IPS-NIHi7 (cell line): ENCODE data around the gene CKMT1A.
"Not testable (repeated sequence)": the region's sequence is repeated elsewhere in the genome, so short reads cannot be mapped to it uniquely, and the experiment has no call there.

Source experiments
- DNase-seq: peaks from one replicate; pipeline ENCODE4 v3.0.0; 2012; ENCODE audit warnings: mixed read lengths; ENCODE audit errors: extremely low spot score

The CKMT1A gene

DNA sequence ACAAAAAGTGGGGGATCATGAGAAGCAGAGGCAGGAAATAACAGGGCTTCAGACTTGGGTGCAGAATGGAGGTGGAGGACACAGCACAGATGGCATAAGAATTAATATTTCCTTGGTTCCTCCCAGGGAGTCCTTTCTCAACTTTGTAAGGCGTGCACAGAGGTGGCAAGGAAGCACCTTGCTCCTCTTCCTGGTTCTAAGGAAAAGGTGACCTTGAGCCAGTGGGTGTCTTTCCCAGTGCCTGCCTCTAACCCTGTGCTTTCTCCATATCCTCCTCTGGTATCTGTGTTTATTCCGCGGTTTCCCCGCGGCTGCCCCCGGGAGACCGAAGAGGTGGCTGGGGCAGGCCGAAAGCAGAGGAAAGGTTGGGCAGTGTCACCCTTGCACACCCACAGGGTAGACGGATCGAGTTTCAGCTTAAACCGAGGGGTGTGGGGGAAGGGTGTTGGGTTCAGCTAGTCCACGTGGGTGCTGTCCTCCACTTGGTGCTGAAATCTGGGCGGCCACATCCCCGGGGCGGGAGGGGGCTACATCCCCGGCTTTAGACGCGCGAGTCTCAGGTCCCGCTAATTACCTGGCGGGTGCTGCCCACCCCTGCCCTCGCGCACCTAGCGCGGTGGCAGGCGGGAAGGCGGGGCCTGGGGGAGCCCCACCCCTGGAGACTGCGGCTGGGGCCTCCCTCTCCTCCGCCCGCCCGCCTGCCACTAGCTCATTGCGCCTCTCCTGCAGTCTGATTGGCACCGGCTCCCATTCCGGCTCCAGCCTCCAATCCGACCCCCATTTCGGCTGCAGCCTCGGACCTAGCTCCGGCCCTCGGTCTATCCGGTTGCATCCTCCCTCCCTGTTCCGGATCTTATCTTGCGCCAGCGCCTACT lies at the start of gene CKMT1A:
Gene CKMT1A, plus strand, starts transcription at position 712 of the 875 bp plus-strand sequence. CDS start 192 bp downstream, outside the sequence.
- not testable (repeated sequence) for DNase-seq

DNA sequence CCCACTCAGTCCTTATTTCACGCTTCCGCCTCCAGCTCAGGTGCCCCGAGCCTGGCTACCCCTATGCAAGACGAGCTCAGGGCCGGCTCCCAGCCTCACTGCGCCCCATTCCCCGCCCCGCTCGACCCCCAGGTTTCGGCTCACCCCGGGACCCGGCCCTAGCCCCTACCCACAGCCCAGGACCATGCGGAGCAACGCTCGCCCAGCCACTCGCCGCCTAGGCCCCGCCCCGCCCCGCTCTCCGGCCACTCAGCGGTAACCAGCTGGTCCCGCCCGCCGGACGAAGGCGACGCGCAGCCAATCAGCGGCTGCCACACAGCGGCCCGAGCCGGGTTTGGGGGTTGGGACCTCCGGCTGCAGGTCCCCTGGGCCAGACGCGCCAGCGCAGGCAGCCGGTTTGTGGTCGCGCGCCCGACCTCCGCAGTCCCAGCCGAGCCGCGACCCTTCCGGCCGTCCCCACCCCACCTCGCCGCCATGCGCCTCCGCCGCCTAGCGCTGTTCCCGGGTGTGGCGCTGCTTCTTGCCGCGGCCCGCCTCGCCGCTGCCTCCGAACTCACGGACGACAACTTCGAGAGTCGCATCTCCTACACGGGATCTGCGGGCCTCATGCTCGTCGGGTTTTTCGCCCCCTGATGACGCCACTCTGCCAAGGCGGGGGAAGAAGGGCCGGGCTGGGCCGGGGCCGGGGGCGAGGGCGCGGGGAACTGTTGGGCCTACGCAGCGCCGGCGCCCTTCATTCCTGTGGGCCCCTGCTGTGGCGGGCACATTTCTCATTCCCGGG lies 44.8 kb upstream of the CKMT1A start, which contains the start of gene CATSPER2:
Gene CATSPER2, minus strand, starts transcription at position 196 of the 781 bp plus-strand sequence. CDS start 783 bp downstream, outside the sequence.
- no peak for DNase-seq

DNA sequence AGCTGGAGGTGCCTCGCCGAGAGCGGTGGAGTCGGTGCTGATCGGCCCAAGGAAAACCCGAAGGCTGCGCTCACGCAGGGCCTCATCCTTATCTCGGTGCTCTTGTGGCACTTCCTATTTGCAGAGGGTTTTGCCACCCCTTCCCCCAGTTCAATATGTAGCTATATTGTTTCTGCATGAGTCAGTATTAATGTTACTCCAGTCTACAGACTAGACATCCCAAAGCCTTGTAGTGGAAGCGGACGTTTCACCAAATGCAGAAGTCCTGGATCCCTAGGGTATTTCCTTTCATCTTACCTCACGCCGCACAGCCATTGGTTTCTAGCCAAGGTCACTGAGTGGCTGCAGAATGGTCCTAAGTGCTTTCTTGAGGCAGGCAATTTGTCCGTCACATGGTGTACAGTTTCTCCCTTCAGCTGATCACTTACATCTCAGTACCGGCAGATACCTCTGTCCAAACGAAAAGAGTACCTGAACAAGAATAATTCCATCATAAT lies 44.2 kb upstream of the CKMT1A start:
- not testable (repeated sequence) for DNase-seq

DNA sequence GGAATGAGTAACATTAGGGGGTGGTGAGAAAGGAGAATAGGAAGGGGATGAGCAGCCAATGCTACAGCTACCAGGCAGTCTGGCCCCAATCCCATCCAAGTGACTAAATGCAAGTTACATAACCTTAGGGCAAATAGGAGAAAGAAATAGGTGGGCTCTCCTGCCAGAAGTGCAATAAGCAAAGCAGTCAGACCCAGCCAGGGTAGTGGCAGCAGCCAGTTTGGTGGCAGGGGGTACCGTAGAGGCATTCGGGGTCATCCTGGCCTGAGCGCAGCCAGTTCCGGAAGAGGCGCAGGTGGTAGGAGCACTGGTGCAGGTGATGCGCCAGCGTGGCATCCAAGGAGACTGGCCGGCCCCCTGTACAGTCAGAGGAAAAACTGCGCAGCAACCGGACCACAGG lies 33.9 kb upstream of the CKMT1A start:
- not testable (repeated sequence) for DNase-seq

DNA sequence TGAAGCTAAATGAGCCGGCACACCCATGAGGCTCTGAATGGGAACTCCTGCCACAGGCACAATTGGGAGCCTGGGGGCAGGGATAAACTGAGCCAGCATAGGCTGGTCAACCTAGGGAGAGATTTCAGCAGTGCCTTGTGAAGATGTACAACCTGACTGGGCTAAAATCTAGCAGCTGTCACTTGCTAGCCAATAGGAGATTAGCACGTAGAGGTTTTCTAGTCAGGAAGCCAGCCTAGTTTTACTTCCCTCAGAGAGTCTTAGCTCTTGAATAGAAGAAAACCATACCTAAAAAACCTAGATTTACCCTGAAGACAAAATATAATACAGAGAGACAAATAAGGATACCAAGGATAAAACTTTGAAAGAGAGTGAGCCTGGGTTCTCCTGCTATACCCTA lies 31.4 kb upstream of the CKMT1A start:
- DNase-seq: not testable (repeated sequence)

DNA sequence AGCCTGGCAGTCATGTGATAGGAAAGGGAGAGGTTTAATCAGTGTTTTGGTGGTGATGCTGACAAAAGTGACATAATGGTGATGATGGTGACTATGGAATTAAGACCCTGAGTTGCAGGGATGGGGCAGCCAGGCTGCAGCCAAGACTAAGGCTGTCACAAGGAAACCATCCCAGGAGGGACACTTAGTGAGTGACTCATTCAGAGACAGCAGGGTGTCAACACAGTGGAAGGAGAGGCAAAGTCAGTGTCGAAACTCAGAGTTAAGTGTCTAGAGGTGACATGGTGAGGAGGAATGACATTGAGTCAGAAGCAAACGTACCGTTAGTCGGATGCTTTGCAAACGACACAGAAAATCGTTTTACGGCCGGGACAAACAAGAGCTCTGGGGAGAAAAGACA lies 30.3 kb upstream of the CKMT1A start:
- not testable (repeated sequence) for DNase-seq

DNA sequence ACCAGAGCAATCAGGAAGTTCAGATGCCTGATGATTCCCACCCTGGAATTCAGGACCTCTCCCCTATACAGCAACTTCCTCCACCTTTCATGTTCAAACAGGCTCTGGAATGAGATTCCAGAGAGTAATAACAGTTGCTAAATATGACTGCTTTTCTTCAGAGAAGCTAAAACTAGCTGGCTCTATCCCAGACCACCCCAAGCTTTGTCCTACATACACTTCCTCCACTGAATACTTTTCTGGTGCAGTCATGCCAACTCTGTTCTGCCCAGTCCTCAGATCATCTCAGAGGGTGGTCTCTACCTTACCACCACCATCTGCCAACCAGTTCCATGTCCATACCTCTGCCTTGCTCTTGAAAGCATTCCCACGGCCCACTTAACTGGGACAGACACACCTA lies 27.5 kb upstream of the CKMT1A start:
- not testable (repeated sequence) for DNase-seq

DNA sequence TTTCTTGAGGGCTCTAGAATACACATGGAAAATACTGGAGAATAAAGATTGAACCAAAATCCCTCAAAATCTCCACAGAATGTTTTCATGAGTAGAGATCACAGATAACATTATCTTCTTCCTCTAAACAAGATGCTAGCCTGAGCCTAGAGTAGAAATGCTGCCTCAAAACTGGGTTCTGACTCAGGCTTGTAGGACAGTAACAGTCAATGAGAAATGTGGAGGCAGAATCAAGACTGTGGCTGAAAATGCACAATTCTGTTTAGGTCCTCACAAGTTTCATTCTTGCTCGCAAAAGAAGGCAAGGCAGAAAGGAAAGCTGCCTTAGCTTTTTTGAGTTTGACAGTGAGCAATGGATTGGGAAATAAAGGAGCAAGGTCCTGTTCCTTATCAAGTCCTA lies 19.5 kb upstream of the CKMT1A start:
- not testable (repeated sequence) for DNase-seq

DNA sequence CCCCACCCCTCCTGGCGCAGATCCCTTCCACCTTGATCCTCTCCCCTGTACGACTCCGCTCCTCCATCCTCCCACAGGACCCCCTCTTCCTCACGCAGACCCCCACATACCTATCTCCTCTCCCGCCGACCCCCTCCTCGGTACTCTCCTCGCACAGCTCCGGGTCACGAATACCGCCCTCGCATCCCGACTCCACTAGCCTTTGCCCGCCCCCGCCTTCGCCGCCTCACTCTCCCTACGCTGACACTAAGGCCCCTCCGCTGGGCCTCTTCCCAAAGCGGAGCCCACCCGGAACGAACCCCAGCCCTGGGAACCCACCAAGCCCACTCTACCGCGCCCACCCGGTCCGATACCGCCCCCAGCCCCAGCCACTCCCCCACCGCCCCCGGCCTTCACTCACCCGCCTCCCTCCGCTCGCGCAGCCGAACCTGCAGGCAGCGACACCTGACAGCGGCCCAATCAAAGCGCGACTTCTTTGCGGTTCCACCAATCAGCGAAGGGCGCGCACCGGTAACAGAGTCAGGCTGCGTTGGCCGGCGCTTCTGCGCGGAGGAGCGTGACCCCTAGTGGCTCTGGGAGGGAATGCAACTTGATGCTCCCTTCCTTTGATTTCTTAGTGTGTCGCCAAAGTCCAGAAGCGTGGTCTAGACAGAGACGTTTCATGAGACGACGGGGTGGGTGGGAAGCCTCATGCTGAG lies 3.9 kb upstream of the CKMT1A start:
- DNase-seq: not testable (repeated sequence)

DNA sequence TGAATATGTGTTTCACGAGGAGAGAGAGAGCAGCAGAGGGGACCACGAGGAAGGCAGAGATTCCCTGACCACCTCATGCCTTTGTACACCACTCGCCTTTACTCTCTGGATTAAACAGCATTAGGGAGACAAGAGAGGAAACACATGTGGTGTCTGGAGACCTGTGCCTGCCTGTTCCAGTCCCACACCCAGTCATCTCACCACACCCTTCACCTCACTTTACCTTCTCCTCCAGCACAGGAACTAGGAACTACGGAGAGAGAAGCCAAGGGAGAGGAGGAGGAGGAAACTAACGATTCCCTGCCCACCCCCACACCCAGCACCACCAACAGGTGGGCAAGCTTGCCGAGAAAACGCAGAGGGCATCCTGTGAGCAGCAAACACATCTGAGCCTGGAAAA lies 980 bp upstream of the CKMT1A start:
- DNase-seq: not testable (repeated sequence)

DNA sequence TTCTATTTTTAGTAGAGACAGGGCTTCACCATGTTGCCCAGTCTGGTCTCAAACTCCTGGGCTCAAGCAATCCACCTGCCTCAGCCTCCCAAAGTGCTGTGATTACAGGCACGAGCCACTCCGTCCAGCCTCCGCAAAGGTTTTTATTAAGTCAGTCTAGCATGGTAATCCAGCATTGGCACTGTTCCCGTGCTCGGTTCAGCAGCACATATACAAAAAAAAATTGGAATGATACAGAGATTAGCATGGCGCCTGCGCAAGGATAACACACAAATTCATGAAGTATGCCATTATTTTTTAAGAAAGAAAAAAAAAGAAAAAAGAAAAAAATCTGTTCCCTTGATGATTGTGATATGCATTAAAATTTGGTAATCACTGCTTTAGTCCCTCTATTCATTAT lies 8.5 kb downstream of the CKMT1A start:
- DNase-seq: no peak

DNA sequence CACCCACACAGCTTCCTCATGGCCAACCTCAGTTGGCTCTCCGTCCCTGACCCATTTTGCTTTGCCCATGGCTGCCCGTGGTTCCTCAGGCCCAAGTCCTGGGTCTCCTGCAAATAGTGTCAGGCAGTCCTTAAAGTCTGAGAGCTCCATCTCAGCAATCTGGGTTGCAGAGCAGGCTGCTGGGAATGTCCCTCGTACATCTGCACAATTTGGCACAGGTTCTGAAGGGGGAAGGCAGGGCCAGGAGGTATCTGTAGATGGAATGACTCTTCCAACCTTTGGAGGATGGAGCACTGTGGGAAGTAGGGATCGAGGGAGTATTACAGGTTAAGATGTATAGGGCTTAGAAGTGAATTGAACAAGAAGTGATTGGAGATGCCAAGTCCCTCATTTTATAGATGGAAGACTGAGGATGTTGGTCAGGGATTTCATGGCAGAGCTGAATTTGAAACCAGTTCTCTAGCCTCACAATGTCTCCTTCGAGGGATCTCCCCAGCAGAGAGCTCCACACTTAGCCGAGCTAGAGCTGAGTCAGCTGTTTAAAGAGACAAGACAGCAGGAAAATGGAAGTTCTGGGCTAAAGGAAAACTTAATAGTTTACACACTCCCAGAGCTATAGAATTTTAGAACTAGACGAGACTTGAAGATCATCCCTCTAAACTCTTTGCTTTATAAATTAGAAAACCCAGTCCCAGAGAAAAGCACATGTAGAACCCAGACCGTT lies 9.2 kb downstream of the CKMT1A start:
- no peak for DNase-seq

DNA sequence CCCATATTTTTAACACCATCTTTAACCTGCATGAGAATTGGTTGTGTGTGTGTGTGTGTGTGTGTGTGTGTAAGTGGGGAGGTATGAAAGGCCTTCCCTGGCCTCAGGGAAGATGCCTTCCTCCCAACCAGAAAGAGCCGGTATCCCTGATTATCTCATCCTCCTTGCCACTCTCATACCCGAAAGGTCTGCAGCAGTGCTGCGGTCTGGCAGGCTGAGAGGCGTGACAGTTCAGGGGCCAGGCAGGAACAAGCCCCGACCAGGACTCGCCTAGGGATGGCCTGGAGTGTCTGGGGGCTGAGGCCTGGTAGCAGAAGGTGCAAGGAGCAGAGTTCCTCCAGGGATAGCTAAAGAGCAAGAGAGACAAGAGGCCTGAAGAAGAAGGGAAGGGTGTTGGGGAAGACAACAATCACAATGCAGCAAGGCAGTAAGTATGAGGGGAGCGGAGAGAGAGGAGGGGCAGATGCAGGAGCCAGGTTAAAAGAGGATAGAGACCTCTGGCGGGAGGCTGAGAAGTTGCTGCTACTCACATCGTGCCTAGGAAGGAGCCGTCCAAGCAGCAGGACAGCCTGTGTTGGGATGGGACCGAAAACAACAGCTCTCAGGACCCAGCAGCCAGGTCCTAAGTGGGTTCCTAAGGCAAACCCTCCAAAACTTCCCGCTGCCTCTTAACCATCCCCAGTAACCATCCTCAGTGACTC lies 16.9 kb downstream of the CKMT1A start:
- not testable (repeated sequence) for DNase-seq

DNA sequence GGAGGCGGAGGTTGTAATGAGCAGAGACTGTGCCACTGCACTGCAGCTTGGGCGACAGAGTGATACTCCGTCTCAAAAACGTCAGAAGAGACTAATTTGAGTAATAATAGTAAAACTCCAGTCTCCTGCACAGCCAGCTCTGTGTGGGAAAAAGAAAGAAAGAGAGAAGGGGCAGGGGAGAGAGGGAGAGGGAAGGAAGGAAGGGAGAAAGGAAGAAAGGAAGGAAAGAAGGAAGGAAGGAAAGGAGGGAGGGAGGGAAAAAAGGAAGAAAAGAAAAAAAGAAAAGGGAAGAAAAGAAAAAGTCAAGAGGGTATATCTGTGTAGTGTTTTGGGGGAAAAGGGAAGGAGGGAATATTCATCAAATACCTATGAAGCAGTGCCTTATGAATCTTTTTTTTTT lies 29.5 kb downstream of the CKMT1A start:
- DNase-seq: no peak

DNA sequence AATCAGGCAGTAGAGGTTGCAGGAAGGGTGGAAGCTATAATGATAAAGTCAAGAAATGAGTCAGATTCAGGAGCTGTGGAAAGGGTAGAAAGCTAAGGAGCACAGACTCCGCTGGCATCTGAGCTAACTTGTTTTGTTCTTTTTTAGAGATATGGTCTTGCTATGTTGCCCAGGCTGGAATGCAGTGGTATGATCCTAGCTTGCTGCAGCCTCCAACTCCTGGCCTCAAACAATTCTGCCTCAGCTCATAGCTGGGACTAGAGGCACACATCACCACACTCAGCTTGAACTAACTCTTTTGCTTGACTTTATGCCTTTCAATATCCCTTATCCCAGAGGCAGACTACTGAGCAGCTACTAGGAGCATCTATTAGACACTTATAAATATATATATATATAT lies 32.6 kb downstream of the CKMT1A start:
- DNase-seq: not testable (repeated sequence)

DNA sequence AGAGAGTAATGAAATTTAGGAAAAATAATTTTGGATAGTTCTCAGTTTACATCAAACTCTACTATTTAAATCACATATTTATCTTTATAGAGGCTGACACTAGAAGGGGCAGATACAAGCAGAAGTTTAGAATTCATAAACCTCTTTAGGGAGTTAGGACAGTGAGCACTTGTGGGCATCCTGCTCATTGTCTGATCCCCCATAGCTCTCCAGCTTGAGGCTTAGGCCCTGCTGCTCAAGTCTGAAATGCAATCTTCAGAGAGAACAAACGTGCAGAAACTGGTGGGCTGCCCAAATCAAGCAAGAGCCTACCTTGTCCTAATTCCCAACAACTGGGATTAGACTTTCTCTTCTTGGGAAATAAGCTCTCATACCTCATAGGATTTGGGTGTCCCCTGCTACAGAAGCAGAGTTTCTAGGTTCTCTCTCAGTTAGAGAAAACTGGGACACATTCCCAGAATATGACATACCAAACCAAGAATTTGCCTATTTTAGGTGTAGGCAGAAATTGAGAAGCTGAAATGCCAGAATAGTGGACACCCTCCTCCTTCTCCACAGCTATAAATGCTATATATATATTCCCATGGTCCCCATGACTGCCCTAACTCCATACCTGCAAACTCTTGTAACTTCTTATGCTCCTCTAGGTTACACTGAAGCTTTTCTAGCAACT lies 34.5 kb downstream of the CKMT1A start:
- DNase-seq: not testable (repeated sequence)

DNA sequence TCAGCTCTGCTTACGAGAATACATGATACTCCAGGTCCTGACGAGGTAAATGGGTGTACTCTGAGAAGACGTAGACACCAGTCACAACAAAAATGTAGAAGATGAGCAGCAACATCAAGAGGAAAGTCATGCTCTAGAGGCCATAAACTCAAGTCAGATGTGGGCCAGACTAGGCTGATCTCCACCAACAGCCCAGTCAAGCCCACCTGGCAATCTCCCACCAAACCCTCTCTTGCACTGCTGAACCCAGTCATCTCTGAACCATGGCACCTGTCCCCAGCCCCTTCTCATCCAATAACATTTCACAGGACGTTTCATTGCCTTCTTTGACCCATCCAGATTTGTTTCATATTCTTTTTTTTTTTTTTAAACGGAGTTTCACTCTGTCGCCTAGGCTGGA lies 41.8 kb downstream of the CKMT1A start:
- no peak for DNase-seq

DNA sequence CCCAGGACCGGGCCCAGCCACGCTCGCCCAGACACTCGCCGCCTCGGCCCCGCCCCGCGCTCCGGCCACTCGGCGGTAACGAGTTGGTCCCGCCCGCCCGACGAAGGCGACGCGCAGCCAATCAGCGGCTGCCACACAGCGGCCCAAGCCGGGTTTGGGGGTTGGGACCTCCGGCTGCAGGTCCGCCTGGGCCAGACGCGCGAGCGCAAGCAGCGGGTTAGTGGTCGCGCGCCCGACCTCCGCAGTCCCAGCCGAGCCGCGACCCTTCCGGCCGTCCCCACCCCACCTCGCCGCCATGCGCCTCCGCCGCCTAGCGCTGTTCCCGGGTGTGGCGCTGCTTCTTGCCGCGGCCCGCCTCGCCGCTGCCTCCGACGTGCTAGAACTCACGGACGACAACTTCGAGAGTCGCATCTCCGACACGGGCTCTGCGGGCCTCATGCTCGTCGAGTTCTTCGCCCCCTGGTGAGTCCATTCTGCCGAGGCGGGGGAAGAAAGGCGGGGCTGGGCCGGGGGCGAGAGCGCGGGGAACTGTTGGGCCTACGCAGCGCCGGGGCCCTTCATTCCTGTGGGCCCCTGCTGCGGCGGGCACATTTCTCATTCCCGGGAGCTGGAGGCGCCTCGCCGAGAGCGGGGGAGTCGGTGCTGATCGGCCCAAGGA lies 52.7 kb downstream of the CKMT1A start, which contains the start of gene PDIA3:
Gene PDIA3, plus strand, starts transcription at position 194 of the 658 bp plus-strand sequence. Its CDS starts 102 bp downstream, at position 296.
- peak; percentile 97 for DNase-seq

DNA sequence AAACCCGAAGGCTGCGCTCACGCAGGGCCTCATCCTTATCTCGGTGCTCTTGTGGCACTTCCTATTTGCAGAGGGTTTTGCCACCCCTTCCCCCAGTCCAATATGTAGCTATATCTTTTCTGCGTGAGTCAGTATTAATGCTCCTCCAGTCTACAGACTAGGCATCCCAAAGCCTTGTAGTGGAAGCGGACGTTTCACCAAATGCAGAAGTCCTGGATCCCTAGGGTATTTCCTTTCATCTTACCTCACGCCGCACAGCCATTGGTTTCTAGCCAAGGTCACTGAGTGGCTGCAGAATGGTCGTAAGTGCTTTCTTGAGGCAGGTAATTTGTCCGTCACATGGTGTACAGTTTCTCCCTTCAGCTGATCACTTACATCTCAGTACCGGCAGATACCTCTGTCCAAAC lies 53.2 kb downstream of the CKMT1A start:
- DNase-seq: not testable (repeated sequence)
